Activated T-cell treated with anti-CD3 and anti-CD28 coated beads for 4 hours (primary cell): Measurements from ENCODE around the gene OPRM1.
"Not testable (repeated sequence)": the region's sequence is repeated elsewhere in the genome, so short reads cannot be mapped to it uniquely, and the experiment has no call there.

Source experiments
- DNase-seq: peaks from one replicate; pipeline ENCODE4 v3.0.0-alpha.2; 2020

Gene OPRM1

GRCh38 chr6:154213782-154214181 lies 174.7 kb downstream of the OPRM1 start:
- DNase-seq, result no peak

- DNase-seq, result no peak
Measured at GRCh38 chr6:154218301-154218700, 179.3 kb downstream of the OPRM1 start.

- no peak for DNase-seq
Measured at GRCh38 chr6:154218787-154219186, 179.7 kb downstream of the OPRM1 start.

GRCh38 chr6:154219250-154219649 lies 180.2 kb downstream of the OPRM1 start:
- DNase-seq, result no peak

GRCh38 chr6:154222716-154223115 lies 183.7 kb downstream of the OPRM1 start:
- no peak for DNase-seq

GRCh38 chr6:154223296-154223695 lies 184.3 kb downstream of the OPRM1 start:
- no peak for DNase-seq

GRCh38 chr6:154226461-154226860 lies 187.4 kb downstream of the OPRM1 start:
- DNase-seq, result no peak

- DNase-seq, result no peak
Measured at GRCh38 chr6:154227862-154228520, 189.0 kb downstream of the OPRM1 start.

- DNase-seq, result no peak
Measured at GRCh38 chr6:154228521-154228905, 189.5 kb downstream of the OPRM1 start.

GRCh38 chr6:154229786-154230185 lies 190.7 kb downstream of the OPRM1 start:
- DNase-seq, result peak; percentile 46

GRCh38 chr6:154230393-154230792 lies 191.4 kb downstream of the OPRM1 start:
- no peak for DNase-seq

GRCh38 chr6:154230910-154231595 lies 192.0 kb downstream of the OPRM1 start:
- no peak for DNase-seq

GRCh38 chr6:154232013-154232910 lies 193.2 kb downstream of the OPRM1 start:
- DNase-seq, result no peak

GRCh38 chr6:154233383-154233782 lies 194.3 kb downstream of the OPRM1 start:
- no peak for DNase-seq

GRCh38 chr6:154234019-154234772 lies 195.2 kb downstream of the OPRM1 start:
- DNase-seq, result no peak

- no peak for DNase-seq
Measured at GRCh38 chr6:154236646-154237301, 197.7 kb downstream of the OPRM1 start.

GRCh38 chr6:154238831-154239230 lies 199.8 kb downstream of the OPRM1 start:
- DNase-seq, result no peak

- DNase-seq, result no peak
Measured at GRCh38 chr6:154239392-154239791, 200.4 kb downstream of the OPRM1 start.

- not testable (repeated sequence) for DNase-seq
Measured at GRCh38 chr6:154241061-154241460, 202.0 kb downstream of the OPRM1 start.

GRCh38 chr6:154241581-154241980 lies 202.5 kb downstream of the OPRM1 start:
- DNase-seq, result no peak

- no peak for DNase-seq
Measured at GRCh38 chr6:154242617-154243357, 203.7 kb downstream of the OPRM1 start.
